Measurements from ENCODE around the gene DSPP. TPM values are rescaled to one million over a fixed set of nuclear protein-coding genes. Genes with fewer than 3 reads are reported as not detected.

DSPP gene
- total RNA-seq, 1 donor from 2014 or later: not detected

- no peak for DNase-seq
Observed at GRCh38 chr4:87632469-87632868, 24.1 kb downstream of the DSPP start.

GRCh38 chr4:87633243-87633642 lies 24.9 kb downstream of the DSPP start:
- peak; percentile 91 for DNase-seq

GRCh38 chr4:87644286-87644685 lies 36.0 kb downstream of the DSPP start:
- DNase-seq: no peak

- DNase-seq: no peak
Observed at GRCh38 chr4:87649980-87650379, 41.7 kb downstream of the DSPP start, which contains the start of gene DMP1. DMP1 (plus strand) TSS chr4:87650280; CDS start chr4:87656493, 6,213 bp downstream.

GRCh38 chr4:87650938-87651337 lies 42.6 kb downstream of the DSPP start:
- no peak for DNase-seq

GRCh38 chr4:87651941-87652340 lies 43.6 kb downstream of the DSPP start:
- DNase-seq: no peak

- no peak for DNase-seq
Observed at GRCh38 chr4:87654487-87655044, 46.2 kb downstream of the DSPP start.

GRCh38 chr4:87657525-87657924 lies 49.2 kb downstream of the DSPP start:
- DNase-seq: no peak

- DNase-seq: no peak
Observed at GRCh38 chr4:87659247-87659931, 51.1 kb downstream of the DSPP start.

GRCh38 chr4:87662871-87663270 lies 54.5 kb downstream of the DSPP start:
- DNase-seq: no peak

Other genes with a start within 250 kb of the DSPP start
- gene HSD17B11, start 217.3 kb upstream of the DSPP start, total RNA-seq: 31.9 TPM
- 23.3 TPM for gene NUDT9, start 186.0 kb upstream of the DSPP start, total RNA-seq
- 395 TPM for gene SPARCL1, start 79.2 kb upstream of the DSPP start, total RNA-seq
- gene DMP1, start 41.8 kb downstream of the DSPP start, total RNA-seq: not detected
- gene IBSP, start 191.0 kb downstream of the DSPP start, total RNA-seq: not detected
- gene MEPE, start 224.4 kb downstream of the DSPP start, total RNA-seq: not detected

Data from tongue (tissue), 2 donors.